ENCODE measurements around the gene SYNDIG1. TPM values are rescaled to one million over a fixed set of nuclear protein-coding genes. Genes with fewer than 3 reads are reported as not detected.

Gene SYNDIG1
- total RNA-seq, 2 donors from 2014 or later, result 0.73 to 4.5 TPM

DNA sequence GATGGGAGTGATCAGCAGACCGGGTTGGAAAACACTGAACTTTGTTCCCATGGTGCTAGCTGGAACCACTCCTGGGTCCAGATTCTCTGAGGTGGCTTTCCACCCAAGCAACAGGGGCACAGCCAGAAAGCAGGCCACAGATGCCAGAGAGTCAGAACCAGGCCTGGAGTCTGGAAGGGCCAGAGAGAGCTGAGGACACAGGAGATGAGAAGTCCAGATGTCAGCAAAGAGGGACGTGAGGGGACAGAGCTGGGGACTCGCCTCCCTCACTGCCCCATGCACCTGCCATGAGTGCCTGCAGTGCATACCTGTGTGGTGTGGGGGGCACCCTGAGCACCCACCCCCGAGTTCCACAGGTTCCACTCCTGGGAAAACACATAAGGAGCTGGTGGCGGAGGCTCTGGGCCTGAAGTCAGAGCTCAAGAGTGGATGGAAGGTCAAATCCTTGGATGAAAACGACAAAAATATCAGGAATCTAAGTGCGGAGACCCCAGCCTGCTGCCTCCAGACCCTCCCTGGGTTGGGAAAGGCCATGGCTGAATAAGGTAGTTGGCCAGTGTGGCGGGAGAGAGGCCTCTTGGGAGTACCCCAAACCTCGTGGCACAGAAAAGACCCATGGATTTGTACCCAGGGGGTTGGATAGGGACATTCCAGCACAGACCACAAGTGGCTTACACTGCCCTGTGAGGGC lies 224.2 kb downstream of the SYNDIG1 start:
- Histone ChIP-seq H3K4me3 (no peak overlapping the region), H3K9me3 (no peaks in the 10 kb centered on the region), H3K27ac (no peak overlapping the region), H3K4me1 (replicated peaks) (peaks cover 9% of the 10 kb centered on the region), H3K36me3 (no peaks in the 10 kb centered on the region), H3K27me3 (replicated peaks; ENCODE audit: insufficient read depth) (no peaks in the 10 kb centered on the region)
- TF ChIP-seq POLR2AphosphoS5 (IDR thresholded peaks at IDR 0.05) (no peak), POLR2A (IDR thresholded peaks at IDR 0.05) (no peak)
- TF ChIP-seq, protein P1, sequence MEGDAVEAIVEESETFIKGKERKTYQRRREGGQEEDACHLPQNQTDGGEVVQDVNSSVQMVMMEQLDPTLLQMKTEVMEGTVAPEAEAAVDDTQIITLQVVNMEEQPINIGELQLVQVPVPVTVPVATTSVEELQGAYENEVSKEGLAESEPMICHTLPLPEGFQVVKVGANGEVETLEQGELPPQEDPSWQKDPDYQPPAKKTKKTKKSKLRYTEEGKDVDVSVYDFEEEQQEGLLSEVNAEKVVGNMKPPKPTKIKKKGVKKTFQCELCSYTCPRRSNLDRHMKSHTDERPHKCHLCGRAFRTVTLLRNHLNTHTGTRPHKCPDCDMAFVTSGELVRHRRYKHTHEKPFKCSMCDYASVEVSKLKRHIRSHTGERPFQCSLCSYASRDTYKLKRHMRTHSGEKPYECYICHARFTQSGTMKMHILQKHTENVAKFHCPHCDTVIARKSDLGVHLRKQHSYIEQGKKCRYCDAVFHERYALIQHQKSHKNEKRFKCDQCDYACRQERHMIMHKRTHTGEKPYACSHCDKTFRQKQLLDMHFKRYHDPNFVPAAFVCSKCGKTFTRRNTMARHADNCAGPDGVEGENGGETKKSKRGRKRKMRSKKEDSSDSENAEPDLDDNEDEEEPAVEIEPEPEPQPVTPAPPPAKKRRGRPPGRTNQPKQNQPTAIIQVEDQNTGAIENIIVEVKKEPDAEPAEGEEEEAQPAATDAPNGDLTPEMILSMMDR (IDR thresholded peaks at IDR 0.05), result no peak
- no peak for DNase-seq (ENCODE audit: low spot score)
- WGBS, result 93% methylated on average over 9 of the region's 9 CpGs
- intact Hi-C loops (cut with DNase I), result no loop called here

DNA sequence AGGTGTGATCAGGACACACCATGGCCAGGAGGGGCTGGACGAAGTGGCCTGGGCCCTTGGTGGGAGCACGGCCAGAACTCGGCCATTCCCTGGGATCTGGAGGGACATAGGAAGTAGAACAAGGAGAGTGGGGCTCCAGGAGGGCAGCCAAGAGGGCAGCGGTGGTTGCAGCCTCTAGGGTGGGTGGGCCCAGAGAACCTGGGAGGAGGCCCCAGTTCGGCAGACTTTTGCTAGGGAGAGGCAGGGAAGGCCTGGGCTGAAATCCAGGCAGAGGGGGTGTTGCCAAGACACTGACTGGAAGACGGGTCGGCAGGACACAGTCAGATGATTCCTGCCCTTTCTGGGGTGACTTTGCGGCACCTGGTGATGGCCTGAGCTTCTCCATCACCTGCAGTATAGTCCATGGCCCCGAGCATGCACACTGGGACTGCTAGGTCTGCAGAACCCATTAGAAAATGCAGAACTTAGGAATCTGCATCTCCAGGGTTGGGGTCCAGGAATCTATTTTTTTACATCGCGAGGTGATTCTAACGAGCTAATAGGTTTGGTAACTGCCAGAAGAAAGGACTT lies 224.8 kb downstream of the SYNDIG1 start:
- H3K27ac ChIP-seq, result no peak overlapping the region
- WGBS, result 48% methylated on average over 12 of the region's 12 CpGs
- TF ChIP-seq POLR2AphosphoS5 (IDR thresholded peaks at IDR 0.05), result no peak
- intact Hi-C loops (cut with DNase I), result no loop called here
- H3K4me3 ChIP-seq, result no peak overlapping the region
- peaks cover 9% of the 10 kb centered on the region for H3K4me1 ChIP-seq (replicated peaks)
- H3K36me3 ChIP-seq, result no peaks in the 10 kb centered on the region
- no peaks in the 10 kb centered on the region for H3K9me3 ChIP-seq
- H3K27me3 ChIP-seq (replicated peaks; ENCODE audit: insufficient read depth), result no peaks in the 10 kb centered on the region
- DNase-seq (ENCODE audit: low spot score), result no peak

DNA sequence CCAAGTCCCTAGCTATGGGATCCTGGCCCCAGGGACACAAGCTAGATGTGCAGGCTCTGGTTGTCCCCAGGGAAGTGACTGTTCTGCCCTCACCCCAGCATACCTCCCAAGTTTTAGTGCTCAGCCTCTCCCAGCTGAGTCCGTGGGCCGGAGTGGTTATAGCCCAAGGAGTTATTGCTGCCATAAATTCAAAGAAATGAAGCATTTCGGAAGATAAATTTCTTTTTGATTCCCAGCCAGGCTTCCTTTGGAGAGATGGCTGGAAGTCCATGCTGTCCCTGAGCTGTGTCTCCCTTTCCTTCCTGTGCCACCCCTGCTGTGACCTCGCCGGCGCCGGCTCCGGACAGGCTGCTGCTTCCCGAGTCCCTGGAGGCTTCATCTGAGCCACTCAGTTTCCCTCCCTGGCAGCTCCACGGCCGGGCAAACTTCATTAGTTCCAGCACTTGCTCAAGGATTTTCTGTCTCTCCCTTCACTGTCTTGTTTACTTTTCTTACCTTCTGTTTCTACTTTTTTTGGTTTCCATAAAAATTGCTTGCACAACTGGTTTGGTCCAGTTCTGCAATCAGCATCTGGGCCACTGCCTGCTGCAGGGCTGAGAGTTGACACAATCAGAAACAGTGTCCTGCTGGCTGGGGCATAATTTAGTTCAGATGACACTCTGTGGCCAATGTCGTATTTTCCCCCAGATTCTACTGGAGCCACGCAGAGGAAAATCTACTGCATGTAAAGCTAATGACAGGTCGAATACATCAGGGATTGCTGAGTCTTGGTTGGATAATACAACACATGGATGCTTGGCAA lies 225.5 kb downstream of the SYNDIG1 start:
- Histone ChIP-seq H3K27me3 (replicated peaks; ENCODE audit: insufficient read depth) (no peaks in the 10 kb centered on the region), H3K4me3 (no peak overlapping the region), H3K27ac (no peak overlapping the region), H3K4me1 (replicated peaks) (peaks cover 9% of the 10 kb centered on the region), H3K9me3 (no peaks in the 10 kb centered on the region), H3K36me3 (no peaks in the 10 kb centered on the region)
- TF ChIP-seq POLR2A (IDR thresholded peaks at IDR 0.05) (no peak), POLR2AphosphoS5 (IDR thresholded peaks at IDR 0.05) (no peak)
- TF ChIP-seq, protein P1 (IDR thresholded peaks at IDR 0.05), result no peak
- no peak for DNase-seq (ENCODE audit: low spot score)
- intact Hi-C loops (cut with DNase I), result no loop called here
- WGBS, result 14% methylated on average over 14 of the region's 14 CpGs

DNA sequence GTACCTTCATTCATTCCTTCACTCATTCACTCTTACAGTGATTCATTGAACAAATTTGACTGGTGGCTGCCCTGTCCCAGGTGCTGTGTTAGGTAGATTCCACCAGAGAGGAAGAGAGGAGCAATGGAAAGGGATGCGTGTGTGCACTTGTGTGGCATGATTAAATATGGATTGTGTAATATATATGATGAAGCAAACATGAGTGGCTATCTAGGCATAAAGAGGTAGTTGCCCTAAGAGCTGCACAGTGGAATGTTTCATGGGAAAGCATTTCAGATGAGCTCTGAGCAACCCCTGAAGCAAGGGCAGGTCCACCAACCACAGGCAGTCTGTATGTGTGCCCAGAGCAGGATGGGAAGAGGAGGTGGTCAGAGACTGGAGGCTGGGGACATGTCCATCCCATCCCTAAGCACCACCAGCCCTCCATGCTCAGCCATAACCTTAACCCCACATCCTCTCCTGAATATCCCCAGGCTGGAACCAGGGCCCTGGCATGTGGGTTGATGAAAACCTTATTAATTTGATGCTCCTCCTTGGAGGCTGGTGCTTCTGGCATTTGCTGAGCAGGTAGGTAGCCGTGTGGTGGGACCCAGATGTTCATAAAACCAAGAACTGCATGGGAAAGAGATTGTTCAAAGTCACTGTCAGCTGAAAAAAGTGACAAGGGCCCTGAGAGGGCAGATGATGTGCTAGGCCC lies 226.2 kb downstream of the SYNDIG1 start:
- intact Hi-C loops (cut with DNase I), result no loop called here
- no peak for DNase-seq (ENCODE audit: low spot score)

More for the DNA sequence above, 226.2 kb downstream of the SYNDIG1 start:
- no peak for TF ChIP-seq POLR2A (IDR thresholded peaks at IDR 0.05)
- no peak for TF ChIP-seq POLR2AphosphoS5 (IDR thresholded peaks at IDR 0.05)
- TF ChIP-seq, protein P1 (IDR thresholded peaks at IDR 0.05), result no peak
- Histone ChIP-seq H3K36me3 (no peaks in the 10 kb centered on the region), H3K27ac (no peak overlapping the region), H3K27me3 (replicated peaks; ENCODE audit: insufficient read depth) (no peaks in the 10 kb centered on the region), H3K4me3 (no peak overlapping the region), H3K4me1 (replicated peaks) (peaks cover 9% of the 10 kb centered on the region), H3K9me3 (no peaks in the 10 kb centered on the region)
- 92% methylated on average over 2 of the region's 2 CpGs for WGBS

All from prostate gland (tissue), 2 donors.